Activated T-cell treated with anti-CD3 and anti-CD28 coated beads, Interleukin-2, amount 50 U/mL, for 48 hours (primary cell): ENCODE results near the gene ADAMTS2.

Source experiments
- DNase-seq, 2 experiments: peaks; one replicate each; pipeline ENCODE4 v3.0.0-alpha.2; 2020

ADAMTS2 gene

GRCh38 chr5:179211068-179211467 lies 134.2 kb downstream of the ADAMTS2 start:
- no peak for DNase-seq

DNA sequence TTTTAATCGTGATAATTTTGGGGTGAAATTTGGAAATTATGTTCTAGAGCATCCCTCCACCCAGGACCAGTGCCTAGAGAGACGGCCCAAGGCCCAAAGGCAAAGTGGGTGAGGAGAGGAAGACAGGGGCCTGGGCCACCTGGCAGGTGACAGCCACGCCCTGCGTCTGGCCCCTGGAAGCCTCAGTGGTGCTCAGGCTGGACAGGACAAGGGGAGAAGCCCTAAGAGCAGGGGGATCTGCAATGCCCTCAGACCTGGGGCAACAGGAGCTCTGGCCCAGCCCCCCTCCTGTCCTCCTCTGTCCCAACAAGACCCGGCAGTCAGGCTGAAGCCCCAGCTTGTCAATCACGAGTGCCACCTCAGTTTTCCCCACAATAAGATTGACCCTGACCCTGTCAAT lies 134.8 kb downstream of the ADAMTS2 start:
- no peak for DNase-seq

GRCh38 chr5:179209359-179210150 lies 135.7 kb downstream of the ADAMTS2 start:
- no peak for DNase-seq

DNA sequence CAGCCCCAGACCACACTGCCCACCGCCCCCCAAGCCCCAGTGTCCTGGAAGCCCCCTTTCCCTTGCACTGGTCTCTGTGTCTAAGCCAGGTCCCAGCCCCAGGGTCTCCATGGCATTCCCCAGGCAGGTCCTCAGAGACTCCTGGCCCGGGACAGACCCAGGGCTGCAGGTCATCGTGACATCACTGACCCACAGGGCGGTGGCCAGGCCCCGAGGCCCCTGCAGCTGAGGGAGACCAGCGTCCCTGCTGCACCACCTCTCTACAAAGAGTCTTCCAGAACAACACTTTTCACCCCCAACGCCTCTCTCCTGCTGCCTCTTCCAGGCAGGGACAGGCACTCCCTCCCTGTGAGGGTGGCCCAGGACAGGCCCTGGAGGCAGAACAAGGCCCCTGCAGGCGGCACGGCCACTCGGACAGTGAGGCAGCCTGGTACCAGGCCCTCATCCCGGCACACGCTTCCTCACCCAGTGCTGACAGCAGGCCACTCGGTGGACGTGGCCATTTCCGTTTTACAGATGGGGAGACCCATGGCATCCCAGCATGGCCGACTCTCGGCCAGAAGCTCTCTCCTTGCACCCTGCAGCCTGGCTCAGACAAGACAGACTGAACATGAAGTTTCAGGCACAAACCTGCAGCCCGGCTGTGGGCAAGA lies 136.4 kb downstream of the ADAMTS2 start:
- DNase-seq = no peak

DNA sequence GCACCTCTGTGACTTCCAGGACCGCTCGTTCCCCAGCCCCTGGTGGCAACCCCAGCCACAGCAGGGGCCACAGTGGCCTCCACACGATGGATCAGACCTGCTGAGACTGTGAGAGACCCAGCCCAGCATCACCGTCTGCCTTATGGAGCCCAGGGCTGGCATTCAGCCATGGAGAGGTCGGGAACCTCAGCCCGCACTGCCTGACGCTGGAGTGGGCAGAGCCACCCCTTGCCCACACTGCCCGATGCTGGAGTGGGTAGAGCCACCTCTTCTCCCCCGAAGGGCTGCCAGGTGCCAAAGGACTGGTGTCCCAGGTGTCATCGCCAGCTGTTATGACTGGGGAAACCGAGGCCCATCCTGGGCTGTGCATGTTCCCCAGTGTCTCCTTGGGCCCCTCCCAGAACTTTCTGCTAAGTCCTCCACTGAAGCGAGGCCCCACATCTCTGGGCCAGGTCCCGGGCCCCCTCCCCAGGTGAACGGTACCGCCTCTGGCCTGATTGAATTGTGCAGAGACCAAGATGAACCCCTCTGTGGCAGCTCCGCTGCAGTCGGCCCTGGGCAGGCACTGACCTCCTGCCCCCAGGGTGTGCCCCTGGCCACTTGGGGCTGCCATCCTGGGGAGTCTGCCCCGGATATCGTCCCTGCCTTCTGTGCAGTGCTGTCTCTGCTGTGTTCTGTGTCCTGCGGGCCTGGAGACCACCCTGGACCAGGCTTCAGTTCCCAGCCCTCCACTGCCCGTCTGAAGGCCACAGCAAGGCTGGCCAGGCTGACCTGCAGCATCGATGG lies 137.1 kb downstream of the ADAMTS2 start:
- no peak for DNase-seq

DNA sequence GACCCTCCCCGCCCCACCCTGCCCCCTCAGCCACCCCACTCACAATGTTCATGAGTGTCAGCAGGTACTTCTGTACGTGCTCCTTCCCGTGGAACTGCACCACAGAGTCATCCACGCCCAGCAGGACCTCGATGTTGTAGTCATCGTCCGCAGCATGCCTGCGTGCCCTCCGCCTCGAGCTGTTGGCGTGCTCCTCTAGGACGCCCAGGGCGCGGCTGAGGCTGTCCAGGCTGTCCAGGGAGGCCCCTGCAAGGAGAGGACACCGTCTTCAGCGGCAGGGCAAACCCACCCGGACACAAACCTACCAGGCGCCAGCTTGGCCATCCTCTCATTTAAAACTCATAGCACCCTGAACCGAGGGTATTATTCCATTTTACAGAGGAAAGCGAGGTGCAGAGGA lies 137.8 kb downstream of the ADAMTS2 start:
- no peak for DNase-seq

- no peak for DNase-seq
These were observed 138.9 kb downstream of the ADAMTS2 start for GRCh38 chr5:179206366-179206765.

DNA sequence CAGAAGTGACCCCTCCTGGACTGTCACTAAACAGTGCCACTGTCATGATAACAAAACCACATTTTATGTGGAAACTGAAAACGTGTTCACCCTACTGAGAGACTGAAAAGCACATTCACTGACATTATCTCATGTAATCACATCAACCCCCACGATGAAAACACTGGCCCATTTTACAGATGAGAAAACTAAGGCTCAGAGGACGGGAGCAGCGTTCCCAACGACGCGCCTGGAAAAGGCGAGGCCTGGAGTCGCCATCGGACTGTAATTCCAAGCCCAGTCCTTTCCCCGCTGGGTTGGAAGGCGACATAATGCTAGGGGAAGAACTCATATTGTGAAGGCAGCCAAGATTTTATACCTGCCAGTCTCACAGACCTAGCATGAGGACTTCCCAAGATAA lies 140.0 kb downstream of the ADAMTS2 start:
- DNase-seq = no peak

- DNase-seq = no peak
These were observed 140.7 kb downstream of the ADAMTS2 start for GRCh38 chr5:179204572-179204971.

- DNase-seq = no peak
These were observed 142.0 kb downstream of the ADAMTS2 start for GRCh38 chr5:179203248-179203647.

DNA sequence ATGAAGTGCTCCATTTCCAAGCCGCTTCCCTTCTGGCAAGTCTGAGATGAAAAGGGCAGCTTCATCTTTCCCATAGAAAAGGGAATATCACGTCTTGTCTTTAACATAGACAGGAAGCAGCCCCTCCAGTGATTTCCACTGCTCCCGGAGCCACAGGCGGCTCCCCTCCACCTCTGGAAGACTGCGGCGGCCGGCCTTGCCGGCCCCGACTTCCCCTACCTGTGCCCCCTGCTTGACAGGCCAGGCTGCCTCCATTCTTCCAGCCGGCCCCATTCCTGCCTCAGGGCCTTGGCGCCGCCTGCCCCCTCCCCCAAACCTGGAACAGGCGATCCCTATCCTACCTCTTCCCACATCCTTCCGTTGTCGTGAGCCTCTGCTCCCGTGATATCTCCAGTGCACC lies 143.3 kb downstream of the ADAMTS2 start:
- no peak for DNase-seq

DNA sequence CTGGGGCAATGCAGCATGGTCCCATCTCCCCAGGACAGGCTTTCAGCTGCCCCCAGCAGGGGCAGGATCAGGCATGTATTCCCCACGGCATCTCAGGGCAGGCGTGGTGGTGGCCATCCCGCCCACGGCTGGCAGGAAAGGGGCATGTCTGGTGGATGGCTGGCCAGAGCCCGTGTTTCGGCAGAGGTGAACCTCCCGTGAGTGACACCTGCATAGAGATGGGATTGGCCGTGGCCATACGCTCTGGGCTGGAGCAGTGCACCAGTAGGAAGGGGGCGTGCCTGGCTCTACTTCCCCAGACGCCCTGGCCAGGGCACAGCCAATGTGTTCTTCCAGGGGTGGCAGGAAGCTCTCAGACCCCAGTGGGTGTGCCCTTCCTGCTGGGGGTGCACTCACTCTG lies 146.0 kb downstream of the ADAMTS2 start:
- DNase-seq = no peak

GRCh38 chr5:179198825-179199224 lies 146.4 kb downstream of the ADAMTS2 start:
- no peak for DNase-seq

DNA sequence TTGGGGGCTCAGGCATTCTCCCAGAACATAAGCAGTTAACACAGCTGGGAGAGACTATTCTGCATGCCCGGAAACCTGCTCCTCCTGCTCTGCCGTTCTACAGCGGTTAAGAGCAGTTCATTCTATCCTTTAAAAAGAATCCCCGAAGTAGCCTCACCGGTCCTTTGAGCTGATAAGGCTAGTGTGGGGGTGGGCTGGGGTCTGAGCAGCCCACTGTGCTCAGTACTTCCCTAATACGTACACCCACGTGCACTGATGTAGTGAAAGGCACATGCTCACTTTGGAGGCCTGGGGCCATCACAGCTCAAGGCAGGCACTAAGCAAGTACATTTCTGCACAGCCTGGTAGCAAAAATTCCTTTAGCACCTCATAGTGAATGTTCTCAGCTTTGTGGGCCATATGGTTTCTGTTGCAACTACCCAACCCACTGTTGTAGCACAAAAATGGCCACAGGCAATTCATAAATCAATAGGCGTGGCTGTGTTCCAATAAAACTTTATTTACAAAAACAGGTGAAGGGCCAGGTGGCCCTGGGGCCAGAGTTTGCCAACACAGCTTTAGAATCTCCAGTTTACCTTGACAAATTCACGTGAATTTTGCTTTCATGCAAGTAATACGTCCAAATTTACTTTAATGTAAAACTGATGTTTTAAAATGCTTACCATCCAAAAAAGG lies 148.7 kb downstream of the ADAMTS2 start:
- no peak for DNase-seq

- DNase-seq = no peak
These were observed 149.5 kb downstream of the ADAMTS2 start for GRCh38 chr5:179195561-179196404.

- DNase-seq = no peak
These were observed 150.3 kb downstream of the ADAMTS2 start for GRCh38 chr5:179194941-179195381.

DNA sequence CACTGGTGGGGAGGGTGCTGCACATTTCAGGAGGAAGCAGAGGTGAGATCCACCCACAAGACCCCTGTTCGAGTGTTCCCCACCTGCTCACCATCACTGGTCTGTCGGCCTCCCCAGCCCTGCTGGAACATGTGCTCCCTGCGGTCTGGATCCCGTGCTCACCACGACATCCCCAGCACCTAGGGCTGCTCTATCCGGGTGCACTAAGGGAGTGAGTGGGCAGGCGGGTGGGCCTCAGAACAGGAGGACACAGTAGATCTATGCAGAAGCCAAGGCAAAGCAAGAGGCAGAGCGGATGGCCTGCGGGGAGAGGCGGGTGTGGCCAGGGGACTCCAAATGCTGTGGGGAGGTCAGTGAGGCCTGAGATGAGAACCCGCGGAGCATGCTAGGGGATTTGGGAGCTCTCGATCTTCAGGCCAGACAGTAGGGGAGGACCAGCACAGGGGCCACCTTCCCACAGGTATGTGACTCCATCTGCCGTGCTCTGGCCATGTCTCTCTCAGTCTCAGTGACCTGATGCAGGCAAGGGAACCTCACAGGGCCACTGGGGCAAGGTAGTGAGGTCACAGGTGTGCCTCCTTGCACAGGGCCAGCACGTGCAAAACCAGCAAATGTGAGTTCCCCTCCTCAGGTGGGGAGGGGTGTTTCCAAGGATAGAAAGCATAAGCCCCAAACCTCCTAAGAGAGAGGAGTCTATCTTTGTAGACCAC lies 150.9 kb downstream of the ADAMTS2 start:
- DNase-seq = no peak

- DNase-seq = no peak
These were observed 151.5 kb downstream of the ADAMTS2 start for GRCh38 chr5:179193746-179194145.

GRCh38 chr5:179192891-179193470 lies 152.3 kb downstream of the ADAMTS2 start:
- DNase-seq = no peak

GRCh38 chr5:179192185-179192890 lies 152.9 kb downstream of the ADAMTS2 start:
- DNase-seq = no peak
